ENCODE measurements around the gene SLC26A1. TPM values are rescaled to one million over a fixed set of nuclear protein-coding genes. Genes with fewer than 3 reads are reported as not detected.
A peak's percentile ranks its signal among the peaks of the same experiment; 100 is the strongest.

Gene SLC26A1
- total and polyA plus RNA-seq, 2 of the 13 experiments (the other 11 are each of a cell fraction or from before 2014, with no cell fraction given): 5.4 to 22.9 TPM

DNA sequence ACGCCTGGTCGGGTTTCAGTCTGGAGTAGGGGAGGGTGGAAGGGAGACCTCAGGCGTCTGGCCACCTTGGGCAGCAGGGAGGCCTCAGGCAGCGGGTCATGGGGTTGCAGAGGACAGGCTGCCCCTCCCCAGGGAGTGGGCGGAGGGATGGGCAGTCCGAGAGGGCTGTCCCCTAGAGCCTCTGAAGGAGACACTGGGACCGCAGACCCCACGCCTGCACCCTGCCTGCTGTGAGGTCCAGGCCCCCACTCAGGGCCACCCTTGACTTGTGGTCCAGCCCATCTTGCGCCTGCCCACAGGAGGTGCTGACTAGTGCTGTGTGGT, 34.7 kb upstream of the SLC26A1 start (continued):
- TF ChIP-seq, protein P1, sequence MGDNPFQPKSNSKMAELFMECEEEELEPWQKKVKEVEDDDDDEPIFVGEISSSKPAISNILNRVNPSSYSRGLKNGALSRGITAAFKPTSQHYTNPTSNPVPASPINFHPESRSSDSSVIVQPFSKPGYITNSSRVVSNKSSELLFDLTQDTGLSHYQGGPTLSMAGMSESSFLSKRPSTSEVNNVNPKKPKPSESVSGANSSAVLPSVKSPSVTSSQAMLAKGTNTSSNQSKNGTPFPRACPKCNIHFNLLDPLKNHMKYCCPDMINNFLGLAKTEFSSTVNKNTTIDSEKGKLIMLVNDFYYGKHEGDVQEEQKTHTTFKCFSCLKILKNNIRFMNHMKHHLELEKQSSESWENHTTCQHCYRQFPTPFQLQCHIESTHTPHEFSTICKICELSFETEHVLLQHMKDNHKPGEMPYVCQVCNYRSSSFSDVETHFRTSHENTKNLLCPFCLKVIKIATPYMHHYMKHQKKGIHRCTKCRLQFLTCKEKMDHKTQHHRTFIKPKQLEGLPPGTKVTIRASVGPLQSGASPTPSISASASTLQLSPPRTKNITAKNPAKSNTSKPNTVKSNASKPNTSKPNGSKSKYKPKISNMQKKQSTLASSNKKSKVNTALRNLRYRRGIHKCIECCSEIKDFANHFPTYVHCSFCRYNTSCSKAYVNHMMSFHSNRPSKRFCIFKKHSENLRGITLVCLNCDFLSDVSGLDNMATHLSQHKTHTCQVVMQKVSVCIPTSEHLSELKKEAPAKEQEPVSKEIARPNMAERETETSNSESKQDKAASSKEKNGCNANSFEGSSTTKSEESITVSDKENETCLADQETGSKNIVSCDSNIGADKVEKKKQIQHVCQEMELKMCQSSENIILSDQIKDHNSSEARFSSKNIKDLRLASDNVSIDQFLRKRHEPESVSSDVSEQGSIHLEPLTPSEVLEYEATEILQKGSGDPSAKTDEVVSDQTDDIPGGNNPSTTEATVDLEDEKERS (CRISPR knock-in tag; IDR thresholded peaks at IDR 0.05): no peak
- no peak for TF ChIP-seq ELF3 (CRISPR knock-in tag; IDR thresholded peaks at IDR 0.05)
- TF ChIP-seq NCOA1 (CRISPR knock-in tag; IDR thresholded peaks at IDR 0.05): no peak
- no peak for TF ChIP-seq SMARCE1 (IDR thresholded peaks at IDR 0.05; ENCODE audit: borderline replicate concordance)
- TF ChIP-seq AGO1 (IDR thresholded peaks at IDR 0.05; ENCODE audit: low read depth, low read length, poor library complexity, severe bottlenecking): no peak
- 0 out of 2 replicates have a peak, but pooled peaks have one; percentile 33 for TF ChIP-seq ZNF121 (CRISPR knock-in tag; IDR thresholded peaks at IDR 0.05)
- TF ChIP-seq MBNL3 (CRISPR knock-in tag; conservative IDR thresholded peaks at IDR 0.05): no peak
- TF ChIP-seq, protein P2, sequence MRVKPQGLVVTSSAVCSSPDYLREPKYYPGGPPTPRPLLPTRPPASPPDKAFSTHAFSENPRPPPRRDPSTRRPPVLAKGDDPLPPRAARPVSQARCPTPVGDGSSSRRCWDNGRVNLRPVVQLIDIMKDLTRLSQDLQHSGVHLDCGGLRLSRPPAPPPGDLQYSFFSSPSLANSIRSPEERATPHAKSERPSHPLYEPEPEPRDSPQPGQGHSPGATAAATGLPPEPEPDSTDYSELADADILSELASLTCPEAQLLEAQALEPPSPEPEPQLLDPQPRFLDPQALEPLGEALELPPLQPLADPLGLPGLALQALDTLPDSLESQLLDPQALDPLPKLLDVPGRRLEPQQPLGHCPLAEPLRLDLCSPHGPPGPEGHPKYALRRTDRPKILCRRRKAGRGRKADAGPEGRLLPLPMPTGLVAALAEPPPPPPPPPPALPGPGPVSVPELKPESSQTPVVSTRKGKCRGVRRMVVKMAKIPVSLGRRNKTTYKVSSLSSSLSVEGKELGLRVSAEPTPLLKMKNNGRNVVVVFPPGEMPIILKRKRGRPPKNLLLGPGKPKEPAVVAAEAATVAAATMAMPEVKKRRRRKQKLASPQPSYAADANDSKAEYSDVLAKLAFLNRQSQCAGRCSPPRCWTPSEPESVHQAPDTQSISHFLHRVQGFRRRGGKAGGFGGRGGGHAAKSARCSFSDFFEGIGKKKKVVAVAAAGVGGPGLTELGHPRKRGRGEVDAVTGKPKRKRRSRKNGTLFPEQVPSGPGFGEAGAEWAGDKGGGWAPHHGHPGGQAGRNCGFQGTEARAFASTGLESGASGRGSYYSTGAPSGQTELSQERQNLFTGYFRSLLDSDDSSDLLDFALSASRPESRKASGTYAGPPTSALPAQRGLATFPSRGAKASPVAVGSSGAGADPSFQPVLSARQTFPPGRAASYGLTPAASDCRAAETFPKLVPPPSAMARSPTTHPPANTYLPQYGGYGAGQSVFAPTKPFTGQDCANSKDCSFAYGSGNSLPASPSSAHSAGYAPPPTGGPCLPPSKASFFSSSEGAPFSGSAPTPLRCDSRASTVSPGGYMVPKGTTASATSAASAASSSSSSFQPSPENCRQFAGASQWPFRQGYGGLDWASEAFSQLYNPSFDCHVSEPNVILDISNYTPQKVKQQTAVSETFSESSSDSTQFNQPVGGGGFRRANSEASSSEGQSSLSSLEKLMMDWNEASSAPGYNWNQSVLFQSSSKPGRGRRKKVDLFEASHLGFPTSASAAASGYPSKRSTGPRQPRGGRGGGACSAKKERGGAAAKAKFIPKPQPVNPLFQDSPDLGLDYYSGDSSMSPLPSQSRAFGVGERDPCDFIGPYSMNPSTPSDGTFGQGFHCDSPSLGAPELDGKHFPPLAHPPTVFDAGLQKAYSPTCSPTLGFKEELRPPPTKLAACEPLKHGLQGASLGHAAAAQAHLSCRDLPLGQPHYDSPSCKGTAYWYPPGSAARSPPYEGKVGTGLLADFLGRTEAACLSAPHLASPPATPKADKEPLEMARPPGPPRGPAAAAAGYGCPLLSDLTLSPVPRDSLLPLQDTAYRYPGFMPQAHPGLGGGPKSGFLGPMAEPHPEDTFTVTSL (CRISPR knock-in tag; IDR thresholded peaks at IDR 0.05; ENCODE audit: borderline replicate concordance): no peak
- TF ChIP-seq, protein P3, sequence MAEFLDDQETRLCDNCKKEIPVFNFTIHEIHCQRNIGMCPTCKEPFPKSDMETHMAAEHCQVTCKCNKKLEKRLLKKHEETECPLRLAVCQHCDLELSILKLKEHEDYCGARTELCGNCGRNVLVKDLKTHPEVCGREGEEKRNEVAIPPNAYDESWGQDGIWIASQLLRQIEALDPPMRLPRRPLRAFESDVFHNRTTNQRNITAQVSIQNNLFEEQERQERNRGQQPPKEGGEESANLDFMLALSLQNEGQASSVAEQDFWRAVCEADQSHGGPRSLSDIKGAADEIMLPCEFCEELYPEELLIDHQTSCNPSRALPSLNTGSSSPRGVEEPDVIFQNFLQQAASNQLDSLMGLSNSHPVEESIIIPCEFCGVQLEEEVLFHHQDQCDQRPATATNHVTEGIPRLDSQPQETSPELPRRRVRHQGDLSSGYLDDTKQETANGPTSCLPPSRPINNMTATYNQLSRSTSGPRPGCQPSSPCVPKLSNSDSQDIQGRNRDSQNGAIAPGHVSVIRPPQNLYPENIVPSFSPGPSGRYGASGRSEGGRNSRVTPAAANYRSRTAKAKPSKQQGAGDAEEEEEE (CRISPR knock-in tag; IDR thresholded peaks at IDR 0.05; ENCODE audit: borderline replicate concordance): no peak
- TF ChIP-seq, protein P4, sequence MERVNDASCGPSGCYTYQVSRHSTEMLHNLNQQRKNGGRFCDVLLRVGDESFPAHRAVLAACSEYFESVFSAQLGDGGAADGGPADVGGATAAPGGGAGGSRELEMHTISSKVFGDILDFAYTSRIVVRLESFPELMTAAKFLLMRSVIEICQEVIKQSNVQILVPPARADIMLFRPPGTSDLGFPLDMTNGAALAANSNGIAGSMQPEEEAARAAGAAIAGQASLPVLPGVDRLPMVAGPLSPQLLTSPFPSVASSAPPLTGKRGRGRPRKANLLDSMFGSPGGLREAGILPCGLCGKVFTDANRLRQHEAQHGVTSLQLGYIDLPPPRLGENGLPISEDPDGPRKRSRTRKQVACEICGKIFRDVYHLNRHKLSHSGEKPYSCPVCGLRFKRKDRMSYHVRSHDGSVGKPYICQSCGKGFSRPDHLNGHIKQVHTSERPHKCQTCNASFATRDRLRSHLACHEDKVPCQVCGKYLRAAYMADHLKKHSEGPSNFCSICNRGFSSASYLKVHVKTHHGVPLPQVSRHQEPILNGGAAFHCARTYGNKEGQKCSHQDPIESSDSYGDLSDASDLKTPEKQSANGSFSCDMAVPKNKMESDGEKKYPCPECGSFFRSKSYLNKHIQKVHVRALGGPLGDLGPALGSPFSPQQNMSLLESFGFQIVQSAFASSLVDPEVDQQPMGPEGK (CRISPR knock-in tag; IDR thresholded peaks at IDR 0.05): 0 out of 2 replicates have a peak, but pooled peaks have one; percentile 23
- no peak for TF ChIP-seq RERE (CRISPR knock-in tag; IDR thresholded peaks at IDR 0.05; ENCODE audit: low read depth)

All from HepG2 (cell line).